Hair follicle dermal papilla cell (primary cell): ENCODE results near the gene RWDD1. TPM values are rescaled to one million over a fixed set of nuclear protein-coding genes. Genes with fewer than 3 reads are reported as not detected.

Experiments
- total RNA-seq: library from RNA; depleted of rRNA; stranded (reverse); fragments of >200 nt; gene quantifications from 2 replicates; pipeline ENCODE4 v1.2.3, GENCODE V29; 2012

RWDD1 gene, protein sequence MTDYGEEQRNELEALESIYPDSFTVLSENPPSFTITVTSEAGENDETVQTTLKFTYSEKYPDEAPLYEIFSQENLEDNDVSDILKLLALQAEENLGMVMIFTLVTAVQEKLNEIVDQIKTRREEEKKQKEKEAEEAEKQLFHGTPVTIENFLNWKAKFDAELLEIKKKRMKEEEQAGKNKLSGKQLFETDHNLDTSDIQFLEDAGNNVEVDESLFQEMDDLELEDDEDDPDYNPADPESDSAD
- total RNA-seq, result 31.6 and 39.6 TPM in 2 replicates

GRCh38 chr6:116570856-116571682 is at the start of gene RWDD1:
RWDD1 (plus strand) TSS chr6:116571504; CDS start chr6:116571583, 79 bp downstream.

DNA sequence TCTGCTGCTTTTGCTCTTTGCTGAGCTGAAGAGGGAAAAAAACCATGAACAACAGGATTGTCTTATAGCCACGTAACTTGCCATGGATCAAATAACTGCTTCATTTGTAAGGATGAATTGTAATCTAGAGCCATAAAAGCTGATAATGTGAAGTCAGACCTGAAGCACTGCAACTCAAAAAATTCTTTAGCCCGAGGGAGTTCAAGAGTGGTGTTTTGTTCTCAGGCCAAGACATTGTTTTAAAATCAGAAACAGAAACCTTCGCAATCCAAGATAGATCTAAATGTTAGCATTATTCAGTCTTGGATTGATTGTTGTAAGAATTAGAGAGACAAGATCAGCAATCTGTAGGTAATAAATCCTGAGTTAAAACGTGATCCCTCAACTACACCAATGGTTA is 25.7 kb upstream of the RWDD1 start, which contains the start of gene TRAPPC3L:
Gene TRAPPC3L (minus strand): TSS at position 34 of the 400 bp plus-strand sequence. CDS start 170 bp downstream, outside the sequence.

GRCh38 chr6:116553451-116553850 is 17.9 kb upstream of the RWDD1 start, which contains the start of gene CALHM4:
CALHM4 (plus strand) TSS chr6:116553751; CDS start chr6:116553794, 43 bp downstream.

DNA sequence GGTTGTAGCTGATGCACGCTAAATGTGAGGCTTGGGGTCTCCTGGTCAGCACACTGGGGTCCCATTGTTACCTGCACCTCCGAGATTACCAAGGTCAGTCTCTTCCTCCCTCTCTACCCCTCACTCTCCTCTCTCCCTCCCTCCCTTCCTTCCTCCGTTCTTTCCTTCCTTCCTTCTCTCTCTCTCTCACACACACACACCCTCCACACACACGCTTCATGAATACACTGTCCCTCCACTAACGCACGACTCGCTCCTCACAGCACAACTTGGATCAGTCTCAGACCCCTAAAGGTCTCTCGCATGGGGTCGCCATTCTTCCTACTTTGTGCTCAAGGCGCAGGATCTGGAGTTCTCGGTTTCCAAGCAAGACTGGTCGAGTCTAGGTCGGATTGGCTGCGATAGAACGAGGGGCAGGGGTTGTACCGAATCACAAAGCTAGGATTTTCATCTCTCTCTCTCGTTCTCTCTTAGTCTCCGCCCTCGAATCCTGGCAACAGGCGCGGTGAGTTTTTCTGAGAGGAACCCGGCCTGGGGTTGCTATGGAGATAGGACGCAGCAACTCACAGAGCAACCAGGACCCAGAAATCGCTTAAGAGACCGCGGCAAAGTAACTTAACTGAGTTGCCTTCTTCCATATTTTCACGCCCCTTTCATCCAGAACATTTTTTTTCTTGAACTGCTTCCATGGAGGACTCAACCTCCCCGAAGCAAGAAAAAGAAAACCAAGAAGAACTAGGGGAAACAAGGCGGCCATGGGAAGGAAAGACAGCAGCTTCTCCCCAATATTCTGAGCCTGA is 44.8 kb downstream of the RWDD1 start, which contains the start of gene RSPH4A:
Gene RSPH4A (plus strand): TSS at position 543 of the 800 bp plus-strand sequence. CDS start 145 bp downstream, at position 688.

Other genes starting within 250 kb of the RWDD1 start
- 174 and 228 TPM in 2 replicates for gene DSE, start 200.6 kb upstream of the RWDD1 start, total RNA-seq
- 0.32 and 1.5 TPM in 2 replicates for gene CALHM6, start 110.1 kb upstream of the RWDD1 start, total RNA-seq
- gene CALHM5, start 59.9 kb upstream of the RWDD1 start, total RNA-seq, result 4.4 and 6.2 TPM in 2 replicates
- 0.49 TPM in 1 of 2 replicates, not detected in the other for gene TRAPPC3L, start 25.8 kb upstream of the RWDD1 start, total RNA-seq
- gene CALHM4, start 17.8 kb upstream of the RWDD1 start, total RNA-seq, result not detected in 2 replicates
- 0.65 and 0.97 TPM in 2 replicates for gene RSPH4A, start 45.0 kb downstream of the RWDD1 start, total RNA-seq
- 8.9 and 9.9 TPM in 2 replicates for gene ZUP1, start 97.3 kb downstream of the RWDD1 start, total RNA-seq
- 12.5 and 14.3 TPM in 2 replicates for gene KPNA5, start 109.7 kb downstream of the RWDD1 start, total RNA-seq
- 0.61 and 0.81 TPM in 2 replicates for gene FAM162B, start 194.2 kb downstream of the RWDD1 start, total RNA-seq